ENCODE results near the gene SCN2A. TPM values are rescaled to one million over a fixed set of nuclear protein-coding genes. Genes with fewer than 3 reads are reported as not detected.
"Not testable (repeated sequence)": the region's sequence is repeated elsewhere in the genome, so short reads cannot be mapped to it uniquely, and the experiment has no call there.

SCN2A gene
- total RNA-seq, 1 donor from 2014 or later: 10.1 TPM

DNA sequence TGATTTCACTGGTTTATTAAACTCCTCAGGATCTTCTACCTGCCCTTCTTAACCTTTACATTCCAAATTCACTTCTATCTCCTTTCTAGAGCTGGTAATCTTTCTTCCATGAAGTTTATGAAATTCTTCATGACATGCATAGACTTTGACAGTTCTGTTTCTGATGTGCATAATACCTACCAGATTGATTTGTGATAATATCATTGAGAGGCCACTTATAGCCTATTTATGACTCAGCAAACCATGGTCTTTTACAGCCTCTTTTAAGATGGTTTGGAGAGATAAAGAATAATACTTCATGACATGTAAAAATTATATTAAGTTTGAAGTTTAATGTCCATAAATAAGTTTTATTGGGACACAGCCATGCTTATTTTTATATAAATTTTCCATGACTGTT, 14.0 kb downstream of the SCN2A start:
- DNase-seq (ENCODE audit: low spot score): no peak

DNA sequence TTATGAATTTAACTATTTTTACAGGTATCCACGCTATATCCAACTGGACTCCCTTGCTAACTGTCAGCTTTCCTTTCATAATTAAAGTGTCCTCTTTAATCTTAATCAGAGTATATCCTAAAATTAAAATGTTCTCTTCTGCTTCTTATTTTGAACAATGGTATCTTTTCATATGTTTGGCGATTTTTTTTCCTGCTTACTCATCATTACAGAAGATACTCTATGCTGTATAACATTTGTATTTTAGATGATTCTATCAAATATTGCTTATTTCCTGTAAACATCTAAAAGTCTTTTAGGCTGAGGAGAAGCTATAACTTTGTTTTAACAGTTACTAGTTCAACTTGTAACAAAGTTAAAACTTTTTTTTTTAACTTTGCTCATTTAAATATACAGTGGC, 17.4 kb downstream of the SCN2A start:
- DNase-seq (ENCODE audit: low spot score): no peak

DNA sequence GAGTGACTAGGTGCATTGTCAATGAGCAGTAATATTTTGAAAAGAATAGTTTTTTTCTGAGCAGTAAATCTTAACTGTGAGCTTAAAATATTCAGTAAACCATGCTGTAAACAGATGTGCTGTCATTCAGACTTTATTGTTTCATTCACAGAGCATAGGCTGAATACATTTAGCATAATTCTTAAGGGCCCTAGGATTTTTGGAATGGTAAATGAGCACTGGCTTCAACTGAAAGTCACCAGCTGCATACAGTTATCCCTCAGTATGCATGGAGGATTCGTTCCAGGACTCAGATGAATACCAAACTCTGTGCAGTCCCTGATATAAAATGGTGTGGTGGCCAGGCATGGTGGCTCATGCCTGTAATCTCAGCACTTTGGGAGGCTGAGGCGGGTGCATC, 21.1 kb downstream of the SCN2A start:
- not testable (repeated sequence) for DNase-seq (ENCODE audit: low spot score)

DNA sequence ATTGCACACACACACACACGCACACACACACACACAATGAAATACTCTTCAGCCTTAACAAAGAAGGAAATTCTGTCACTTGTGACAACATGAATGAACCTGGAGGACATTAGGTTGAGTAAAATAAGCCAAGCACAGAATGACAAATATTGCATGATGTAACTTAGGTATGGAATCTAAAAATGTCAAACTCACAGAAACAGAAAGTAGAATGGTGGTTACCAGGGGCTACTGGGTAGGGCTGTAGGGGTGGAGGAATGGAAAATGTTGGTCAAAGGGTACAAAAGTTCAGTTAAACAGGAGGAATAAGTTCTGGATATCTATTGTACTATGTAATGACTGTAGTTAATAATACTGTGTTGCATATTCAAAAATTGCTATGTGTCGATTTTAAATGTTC, 29.5 kb downstream of the SCN2A start:
- DNase-seq (ENCODE audit: low spot score): no peak

DNA sequence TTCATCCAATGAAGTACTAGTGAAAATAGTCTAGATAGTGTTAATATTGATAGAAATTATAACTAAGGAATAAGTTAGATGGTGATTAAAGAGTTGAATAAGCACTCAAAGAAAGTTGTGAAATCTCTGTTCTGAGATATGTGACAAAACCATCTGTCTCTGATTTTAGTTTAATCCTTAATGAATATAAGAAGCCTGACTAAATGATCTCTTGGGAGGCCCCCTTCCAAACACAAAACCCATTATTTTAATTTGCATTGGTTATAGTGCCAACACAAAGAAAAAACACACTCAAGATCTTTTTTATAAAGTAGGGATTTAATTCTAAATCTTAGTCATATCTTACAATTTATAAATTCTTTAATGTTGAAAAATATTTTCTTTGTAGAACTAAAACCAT, 34.0 kb downstream of the SCN2A start:
- no peak for DNase-seq (ENCODE audit: low spot score)

DNA sequence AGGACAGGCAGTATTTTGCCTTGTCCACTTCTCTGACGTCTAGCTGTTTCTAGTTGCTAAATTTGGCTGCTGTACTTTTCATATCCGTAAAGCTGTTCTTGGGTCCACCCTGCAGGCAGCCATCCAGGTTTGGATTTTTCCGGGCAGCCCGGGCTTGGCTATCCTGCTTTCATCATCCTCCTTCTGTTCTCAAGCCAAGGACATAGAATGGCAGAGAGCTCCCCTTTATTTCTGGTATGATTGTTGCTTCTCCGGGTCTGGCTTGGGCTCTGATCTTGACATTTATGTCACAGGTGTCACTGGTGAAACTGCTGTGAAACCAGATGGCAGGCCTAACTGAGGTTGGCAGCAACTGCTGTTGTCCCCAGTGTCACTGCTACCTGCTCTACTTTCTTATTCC, 35.5 kb downstream of the SCN2A start:
- DNase-seq (ENCODE audit: low spot score): peak; percentile 79

DNA sequence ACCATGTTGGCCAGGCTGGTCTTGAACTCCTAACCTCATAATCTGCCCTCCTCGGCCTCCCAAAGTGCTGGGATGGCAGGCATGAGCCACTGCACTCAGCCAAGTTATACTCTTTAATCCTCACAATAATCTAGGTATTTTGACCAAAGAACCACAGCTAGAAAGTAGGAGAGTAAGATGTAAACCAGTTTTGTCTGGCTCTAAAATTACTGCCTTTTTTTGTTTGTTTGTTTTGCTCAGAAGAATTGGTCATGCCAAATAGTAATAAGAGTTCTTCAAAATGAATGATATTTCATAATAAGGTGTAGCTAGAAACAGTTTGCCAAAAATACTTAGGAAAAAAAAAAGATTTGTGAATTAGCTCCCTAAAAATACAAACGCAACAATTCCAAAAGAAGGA, 36.7 kb downstream of the SCN2A start:
- DNase-seq (ENCODE audit: low spot score): no peak

DNA sequence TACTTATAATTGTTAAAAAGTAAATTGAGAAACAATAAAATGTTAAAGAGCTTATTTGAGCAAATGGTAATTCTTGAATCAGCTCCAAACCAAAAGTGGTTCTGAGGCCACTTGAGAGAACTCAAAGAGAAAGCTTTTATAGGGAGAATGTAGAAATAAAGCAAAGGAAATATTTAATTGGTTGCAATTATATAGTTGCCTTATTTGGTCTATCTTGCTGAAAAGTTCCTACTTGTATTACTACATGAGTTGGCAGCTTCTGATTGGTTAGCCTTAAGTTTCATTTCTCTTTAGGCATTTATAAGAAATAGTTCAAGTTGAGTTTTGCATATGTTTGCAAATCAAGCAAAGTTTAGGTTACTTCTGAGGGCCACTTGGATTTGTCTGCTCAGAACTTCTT, 38.1 kb downstream of the SCN2A start:
- DNase-seq (ENCODE audit: low spot score): no peak

DNA sequence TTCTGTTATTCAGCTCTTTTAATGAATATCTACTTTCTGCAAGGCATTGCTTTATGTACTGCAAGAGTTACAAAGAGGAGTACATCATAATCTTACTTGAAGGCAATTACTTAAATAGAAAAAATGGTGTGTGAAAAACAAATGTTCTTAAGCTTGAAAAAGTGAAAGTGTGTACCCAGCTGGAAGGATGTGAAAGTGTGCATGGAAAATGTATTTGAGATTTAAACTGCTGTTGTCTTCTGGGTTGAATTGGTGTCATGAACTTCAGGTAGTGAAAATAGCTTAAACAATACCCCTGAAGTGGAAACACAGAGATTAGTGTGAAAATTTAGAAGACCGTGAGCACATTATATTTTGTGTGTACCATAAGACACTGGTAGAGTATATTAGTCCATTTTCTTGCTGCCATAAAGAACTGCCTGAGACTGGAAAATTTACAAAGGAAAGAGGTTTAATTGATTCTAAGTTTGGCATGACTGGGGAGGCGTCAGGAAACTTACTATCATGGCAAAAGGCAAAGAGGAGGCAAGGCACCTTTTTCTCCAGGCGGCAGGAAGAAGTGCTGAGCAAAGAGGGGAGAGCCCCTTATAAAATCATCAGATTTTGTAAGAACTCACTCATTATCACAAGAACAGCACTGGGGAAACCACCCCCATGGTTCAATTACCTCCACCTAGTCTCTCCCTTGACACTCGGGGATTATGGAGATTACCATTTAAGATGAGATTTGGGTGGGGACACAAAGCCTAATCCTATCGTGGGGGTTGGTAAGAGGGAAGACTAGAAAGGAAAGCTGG, 38.8 kb downstream of the SCN2A start:
- DNase-seq (ENCODE audit: low spot score): no peak

DNA sequence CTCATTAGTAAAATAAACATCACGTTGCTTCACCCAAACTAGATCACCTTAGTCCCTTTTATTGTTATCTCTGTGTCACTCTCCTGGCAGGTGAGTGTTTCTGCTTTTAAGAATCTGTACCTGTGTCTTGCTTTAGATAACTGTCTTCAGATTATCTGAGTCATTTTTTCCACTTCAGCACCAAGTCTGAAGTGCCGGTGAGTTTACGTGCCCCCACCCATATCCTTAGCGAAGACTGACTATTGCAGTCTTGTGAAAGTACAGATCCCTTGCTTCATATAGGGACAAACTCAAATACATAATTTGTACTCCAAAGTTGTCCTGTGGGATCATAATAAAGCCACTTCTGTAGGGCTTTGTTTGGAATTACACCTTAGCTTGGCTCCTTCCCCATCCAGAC, 41.1 kb downstream of the SCN2A start:
- DNase-seq (ENCODE audit: low spot score): no peak

DNA sequence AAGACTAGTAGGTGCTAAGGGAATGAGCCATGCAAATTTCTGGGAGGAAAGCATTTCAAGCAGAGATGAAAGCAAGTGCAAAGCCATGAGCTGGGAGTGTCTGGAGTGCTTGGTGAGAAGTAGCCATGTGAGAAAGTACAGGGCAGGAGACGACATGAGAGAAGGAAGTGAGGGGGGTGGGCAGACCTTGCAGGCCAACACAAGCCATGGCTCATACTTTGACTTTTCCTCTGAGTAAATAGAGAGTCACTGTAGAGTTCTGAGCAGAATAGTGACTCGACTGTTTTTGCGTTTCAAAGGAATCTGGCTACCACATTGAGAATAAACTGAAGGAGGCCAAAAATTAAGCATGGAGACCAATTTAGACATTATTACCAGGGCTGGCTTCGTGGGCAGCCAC, 42.2 kb downstream of the SCN2A start:
- DNase-seq (ENCODE audit: low spot score): no peak

DNA sequence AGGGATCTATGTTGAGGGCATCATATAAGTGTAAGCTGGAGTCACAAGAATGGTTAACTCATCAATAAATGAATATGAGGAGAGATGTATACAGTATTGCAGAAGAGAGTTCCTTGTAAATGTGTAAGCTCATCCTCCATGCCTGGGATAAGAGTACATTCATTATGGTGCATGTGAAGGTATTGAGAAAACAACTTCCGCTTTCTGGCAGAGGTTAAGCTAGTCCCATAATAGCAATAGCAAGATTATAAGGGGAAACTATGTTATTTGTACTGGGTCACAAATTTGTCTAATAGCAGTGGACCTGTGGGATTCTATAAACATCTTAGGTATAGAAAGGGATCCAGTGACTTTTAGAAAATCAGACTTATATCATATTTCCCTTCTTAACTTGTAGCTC, 44.1 kb downstream of the SCN2A start:
- no peak for DNase-seq (ENCODE audit: low spot score)

DNA sequence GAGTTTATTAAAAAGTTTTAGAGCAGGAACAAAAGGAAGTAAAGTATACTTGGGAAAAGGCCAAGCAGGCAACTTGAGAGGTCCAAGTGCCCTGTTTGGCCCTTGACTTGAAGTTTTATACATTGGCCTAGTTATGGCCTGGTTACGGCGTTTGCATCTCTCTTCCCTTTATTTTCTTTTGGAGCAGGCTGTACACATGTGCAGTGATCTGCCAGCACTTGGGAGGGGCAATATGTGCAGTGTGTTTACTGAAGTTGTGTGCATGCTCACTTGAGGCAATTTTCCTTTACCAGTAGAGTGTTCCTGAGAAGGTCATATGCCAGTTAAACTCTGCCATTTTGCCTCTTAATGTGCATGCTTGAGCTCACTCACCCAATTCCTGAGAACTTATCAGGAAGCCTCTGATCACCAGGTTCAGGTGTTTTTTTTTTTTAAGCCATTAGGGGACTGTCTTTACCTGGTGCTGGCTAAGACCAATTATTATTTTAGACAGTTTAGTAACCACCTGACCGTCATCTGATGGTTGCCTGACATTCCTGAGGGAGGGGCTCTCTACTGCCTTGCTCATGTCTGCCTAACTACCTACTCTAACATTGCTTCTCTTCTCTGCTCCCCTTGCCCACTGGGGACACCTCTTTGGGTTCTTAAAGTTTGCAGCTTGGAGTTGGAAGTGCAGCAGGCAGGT, 48.0 kb downstream of the SCN2A start:
- DNase-seq (ENCODE audit: low spot score): no peak

DNA sequence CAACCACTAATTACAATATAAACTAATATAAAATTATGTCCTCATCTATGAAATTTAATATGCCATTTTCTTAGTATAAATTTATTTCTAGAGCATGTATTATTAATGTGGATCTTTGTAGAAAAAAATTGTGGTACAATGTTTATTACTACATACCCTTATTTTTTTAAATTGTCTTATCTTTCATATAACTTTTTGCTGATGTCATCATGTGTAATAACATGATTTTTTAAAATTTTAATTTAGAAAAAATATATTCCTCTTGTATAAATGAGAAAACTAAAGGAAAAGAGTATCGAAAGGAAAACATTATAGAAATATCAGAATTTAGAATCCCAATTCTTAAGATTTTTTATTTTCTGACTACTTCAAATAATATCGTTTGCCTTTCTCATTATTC, 49.9 kb downstream of the SCN2A start:
- no peak for DNase-seq (ENCODE audit: low spot score)

DNA sequence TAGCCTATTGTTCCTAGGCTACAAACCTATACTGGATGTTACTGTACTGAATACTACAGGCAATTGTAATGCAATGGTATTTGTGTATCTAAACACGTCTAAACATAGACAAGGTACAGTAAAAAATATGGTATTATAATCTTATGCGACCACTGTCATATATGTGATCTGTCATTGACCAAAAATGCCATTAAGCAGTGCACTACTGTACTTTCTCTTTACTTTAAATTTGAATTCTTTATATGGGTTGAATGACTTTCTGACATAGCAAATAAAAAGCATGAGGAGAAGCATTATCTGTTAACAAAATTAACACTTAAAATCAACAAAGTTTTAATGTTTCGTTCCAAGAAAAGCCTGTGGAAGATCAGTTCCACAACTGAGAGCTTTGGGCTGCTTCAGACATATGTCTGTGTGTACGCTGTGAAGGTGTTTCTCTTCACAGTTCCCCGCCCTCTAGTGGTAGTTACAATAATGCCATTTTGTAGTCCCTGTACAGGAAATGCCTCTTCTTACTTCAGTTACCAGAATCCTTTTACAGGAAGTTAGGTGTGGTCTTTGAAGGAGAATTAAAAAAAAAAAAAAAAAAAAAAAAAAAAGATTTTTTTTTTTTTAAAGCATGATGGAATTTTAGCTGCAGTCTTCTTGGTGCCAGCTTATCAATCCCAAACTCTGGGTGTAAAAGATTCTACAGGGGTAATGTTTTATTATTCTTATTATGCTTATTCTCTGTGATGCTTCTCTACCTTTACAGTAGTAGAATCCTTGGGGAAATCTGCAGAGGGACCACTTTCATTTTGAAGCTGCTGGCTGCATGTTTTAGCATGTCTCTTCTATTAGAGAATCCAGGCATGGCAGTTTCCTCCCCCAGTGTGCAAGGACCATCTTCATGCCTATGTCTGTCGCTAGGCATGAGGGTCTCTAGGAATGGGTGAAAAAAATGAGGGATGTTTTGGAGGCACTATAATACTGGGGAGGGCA, 54.5 kb downstream of the SCN2A start:
- DNase-seq (ENCODE audit: low spot score): peak; percentile 97

DNA sequence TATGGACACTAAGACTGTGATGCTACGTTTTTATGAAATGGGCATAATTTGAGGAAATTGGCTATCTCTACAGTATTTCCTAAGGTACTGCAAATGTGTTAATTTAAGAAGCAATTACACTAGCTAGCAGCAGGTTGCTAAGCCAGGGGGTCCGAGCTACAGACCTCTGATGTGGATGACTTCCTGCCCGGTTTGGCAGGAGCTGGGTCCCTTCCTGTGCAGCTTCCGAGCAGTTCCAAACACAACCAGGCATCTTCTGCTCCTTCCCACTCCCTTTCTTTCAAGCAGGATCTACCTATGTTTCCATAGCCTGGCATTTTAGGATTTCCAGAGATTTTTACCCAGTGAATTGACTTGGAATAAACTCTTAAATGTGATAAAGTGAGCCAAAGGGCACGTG, 55.7 kb downstream of the SCN2A start:
- DNase-seq (ENCODE audit: low spot score): no peak

DNA sequence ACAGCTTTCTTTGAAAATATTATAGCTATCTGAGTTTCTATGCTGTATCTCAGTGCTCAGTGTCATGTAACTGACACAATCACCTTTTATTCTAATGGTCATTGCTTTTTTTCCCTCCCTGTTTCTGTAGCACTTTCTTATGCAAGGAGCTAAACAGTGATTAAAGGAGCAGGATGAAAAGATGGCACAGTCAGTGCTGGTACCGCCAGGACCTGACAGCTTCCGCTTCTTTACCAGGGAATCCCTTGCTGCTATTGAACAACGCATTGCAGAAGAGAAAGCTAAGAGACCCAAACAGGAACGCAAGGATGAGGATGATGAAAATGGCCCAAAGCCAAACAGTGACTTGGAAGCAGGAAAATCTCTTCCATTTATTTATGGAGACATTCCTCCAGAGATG, 56.4 kb downstream of the SCN2A start:
- DNase-seq (ENCODE audit: low spot score): no peak

DNA sequence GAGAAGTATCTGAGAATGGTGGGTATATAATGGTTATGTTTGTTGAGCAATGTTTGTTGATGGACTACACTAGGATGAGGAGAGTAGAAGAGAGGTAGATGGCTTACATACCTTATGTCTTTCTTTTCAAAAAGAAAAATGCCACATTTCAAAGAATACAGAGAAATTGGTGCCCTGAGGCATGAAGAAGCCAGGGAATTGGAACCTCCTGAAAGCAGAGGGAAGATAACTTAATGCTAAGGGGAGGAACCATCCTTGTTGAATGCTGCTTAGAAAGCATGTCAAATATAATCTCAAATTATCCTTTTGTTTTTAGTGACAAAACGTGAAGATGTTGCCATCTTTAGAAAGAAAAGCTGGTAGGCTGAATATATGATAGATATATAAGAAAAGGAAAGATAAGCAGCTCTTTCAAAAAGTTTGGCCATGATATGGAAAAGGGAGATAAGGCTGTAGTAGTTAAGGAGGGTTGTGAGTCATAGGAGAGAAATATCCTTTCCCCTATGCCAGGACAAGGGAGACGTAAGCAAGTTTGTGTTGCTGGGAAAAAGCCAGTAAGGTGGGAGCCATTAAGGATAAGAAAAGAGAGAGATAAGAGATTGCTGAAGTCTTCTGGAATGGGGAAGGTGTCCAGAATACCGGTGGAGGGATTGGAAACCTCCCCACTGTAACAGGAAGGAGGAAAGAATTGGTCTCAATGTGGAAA, 66.3 kb downstream of the SCN2A start:
- DNase-seq (ENCODE audit: low spot score): peak; percentile 35

DNA sequence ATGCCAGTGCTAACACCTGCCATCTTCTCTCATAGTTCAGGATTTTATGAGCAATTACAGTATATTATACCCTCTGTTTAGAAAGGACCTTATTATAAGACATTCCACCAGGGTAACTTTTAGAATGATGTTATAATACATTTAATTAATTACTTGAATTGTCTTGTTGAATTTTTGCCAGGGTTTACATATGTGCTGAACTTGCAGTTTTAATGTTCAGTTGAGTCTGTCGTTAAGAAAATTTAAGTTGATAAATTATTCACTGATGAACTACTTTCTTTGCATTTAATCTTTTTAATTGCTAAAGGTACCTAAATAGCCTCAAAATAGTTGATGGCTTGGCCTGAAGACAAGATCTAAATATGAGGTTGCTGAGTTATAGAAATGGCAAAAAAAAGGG, 68.1 kb downstream of the SCN2A start:
- DNase-seq (ENCODE audit: low spot score): no peak

DNA sequence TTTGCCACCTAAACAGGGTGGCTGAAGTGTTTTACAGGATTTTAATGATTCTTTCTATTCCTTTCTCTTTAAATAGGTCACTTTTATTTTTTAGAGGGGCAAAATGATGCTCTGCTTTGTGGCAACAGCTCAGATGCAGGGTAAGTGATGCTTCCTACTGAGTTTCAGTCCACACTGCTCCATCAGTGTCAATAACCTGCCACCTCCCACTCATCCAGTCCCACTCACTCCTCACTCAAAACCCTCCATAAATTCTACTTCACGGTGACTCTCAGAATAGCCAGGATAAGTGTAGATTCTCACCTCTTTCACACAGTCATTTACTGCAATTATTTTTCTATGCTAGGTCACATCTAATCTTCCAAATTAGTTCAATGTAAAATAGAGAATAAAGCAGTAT, 72.7 kb downstream of the SCN2A start:
- no peak for DNase-seq (ENCODE audit: low spot score)

DNA sequence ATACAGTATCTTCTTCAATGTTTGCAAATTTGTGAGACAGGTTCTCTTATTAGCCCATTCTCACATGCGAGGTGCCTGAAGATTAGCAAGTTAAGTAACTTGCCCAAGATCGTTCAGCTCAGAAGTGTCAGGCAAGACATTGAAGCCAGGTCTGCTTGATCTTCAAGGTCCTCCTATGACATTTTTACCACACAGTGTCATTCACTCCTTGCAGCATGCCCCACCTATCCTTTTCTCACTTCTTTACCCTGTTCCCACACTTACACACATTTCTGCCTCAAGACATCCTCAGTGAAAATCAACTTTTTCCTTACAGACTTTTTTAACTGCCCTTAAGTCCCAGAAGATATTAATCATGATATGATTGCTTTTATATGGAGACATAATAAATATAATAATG, 73.8 kb downstream of the SCN2A start:
- DNase-seq (ENCODE audit: low spot score): no peak

DNA sequence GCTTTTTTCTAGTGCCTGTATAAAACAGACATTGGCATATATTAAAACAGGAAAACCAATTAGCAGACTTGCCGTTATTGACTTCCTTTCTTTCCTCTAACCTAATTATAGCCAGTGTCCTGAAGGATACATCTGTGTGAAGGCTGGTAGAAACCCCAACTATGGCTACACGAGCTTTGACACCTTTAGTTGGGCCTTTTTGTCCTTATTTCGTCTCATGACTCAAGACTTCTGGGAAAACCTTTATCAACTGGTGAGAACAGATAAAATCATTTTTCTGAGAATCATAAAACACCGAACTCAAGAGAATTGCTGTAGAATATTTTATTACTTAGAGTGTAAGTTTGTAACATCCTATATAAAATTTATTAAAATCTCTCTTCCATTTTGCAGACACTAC, 74.3 kb downstream of the SCN2A start:
- no peak for DNase-seq (ENCODE audit: low spot score)
